ENCODE data around the gene PXMP4.

Gene PXMP4

GRCh38 chr20:33688938-33689424 is 31.1 kb downstream of the PXMP4 start:
- no peak for TF ChIP-seq FOXP2 (optimal IDR thresholded peaks at IDR 0.05; ENCODE audit: borderline replicate concordance, extremely low read depth, extremely low read length, insufficient read depth)
- no peak for TF ChIP-seq REST (IDR thresholded peaks at IDR 0.05; ENCODE audit: insufficient read depth in 1 of 2, low read depth in 2 of 2, low read length in 2 of 2)
- no peak for TF ChIP-seq POLR2AphosphoS5 (IDR thresholded peaks at IDR 0.05; ENCODE audit: low read depth, low read length)
- no peak for TF ChIP-seq TAF1 (IDR thresholded peaks at IDR 0.05; ENCODE audit: borderline replicate concordance, insufficient read depth, low read length)
- no peak for TF ChIP-seq SIN3A (IDR thresholded peaks at IDR 0.05; ENCODE audit: borderline replicate concordance, insufficient read depth, low read length)

DNA sequence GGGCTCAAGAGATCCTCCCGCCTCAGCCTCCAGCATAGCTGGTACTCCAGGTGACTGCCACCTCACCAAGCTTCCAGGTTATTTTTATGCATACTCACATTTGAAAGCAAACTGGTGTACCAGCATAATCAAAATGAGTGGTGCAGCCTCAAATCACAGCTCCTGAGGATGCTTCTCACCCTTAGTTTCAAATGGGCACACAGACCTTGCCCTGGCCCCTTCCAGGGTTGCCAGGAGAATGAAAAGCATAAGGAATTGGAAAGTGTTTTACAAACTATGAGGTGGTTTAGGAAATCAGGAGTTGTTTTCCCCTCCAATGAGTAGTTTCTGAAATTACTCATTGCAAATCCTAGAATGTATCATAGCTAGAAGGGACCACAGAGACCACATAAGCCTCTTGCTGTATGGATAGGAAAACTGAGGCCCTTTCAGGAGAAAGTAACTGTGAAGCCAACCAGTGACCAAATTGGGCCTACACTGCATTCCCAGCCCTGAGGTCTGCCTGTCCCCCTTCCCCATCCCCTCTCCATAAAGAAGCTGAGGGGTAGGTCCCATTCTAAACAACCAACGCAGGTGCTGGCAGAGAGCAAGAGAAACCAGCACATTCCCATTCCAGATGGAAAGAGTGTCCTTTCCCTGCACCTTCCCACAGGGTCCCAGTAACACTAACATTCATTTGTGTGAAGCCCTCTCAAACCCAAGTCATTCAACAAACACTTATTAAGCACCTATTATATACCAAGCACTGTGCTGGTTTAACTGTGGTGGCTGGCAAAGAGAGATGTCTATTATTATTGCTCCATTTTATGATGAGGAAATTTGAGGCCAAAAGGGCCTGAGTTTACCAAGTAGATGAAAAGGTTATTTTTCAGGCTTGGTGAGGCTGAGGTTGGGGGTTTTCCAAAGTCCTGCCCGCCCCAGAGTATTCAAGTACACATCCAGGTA is 31.8 kb downstream of the PXMP4 start:
- no peak for TF ChIP-seq POLR2AphosphoS5 (IDR thresholded peaks at IDR 0.05; ENCODE audit: low read depth, low read length)
- no peak for TF ChIP-seq FOXP2 (optimal IDR thresholded peaks at IDR 0.05; ENCODE audit: borderline replicate concordance, extremely low read depth, extremely low read length, insufficient read depth)
- no peak for TF ChIP-seq SIN3A (IDR thresholded peaks at IDR 0.05; ENCODE audit: borderline replicate concordance, insufficient read depth, low read length)
- TF ChIP-seq REST (IDR thresholded peaks at IDR 0.05; ENCODE audit: insufficient read depth in 1 of 2, low read depth in 2 of 2, low read length in 2 of 2): no peak
- no peak for TF ChIP-seq TAF1 (IDR thresholded peaks at IDR 0.05; ENCODE audit: borderline replicate concordance, insufficient read depth, low read length)

GRCh38 chr20:33687370-33687915 is 32.7 kb downstream of the PXMP4 start:
- no peak for TF ChIP-seq TAF1 (IDR thresholded peaks at IDR 0.05; ENCODE audit: borderline replicate concordance, insufficient read depth, low read length)
- no peak for TF ChIP-seq SIN3A (IDR thresholded peaks at IDR 0.05; ENCODE audit: borderline replicate concordance, insufficient read depth, low read length)
- TF ChIP-seq POLR2AphosphoS5 (IDR thresholded peaks at IDR 0.05; ENCODE audit: low read depth, low read length): no peak
- no peak for TF ChIP-seq REST (IDR thresholded peaks at IDR 0.05; ENCODE audit: insufficient read depth in 1 of 2, low read depth in 2 of 2, low read length in 2 of 2)
- no peak for TF ChIP-seq FOXP2 (optimal IDR thresholded peaks at IDR 0.05; ENCODE audit: borderline replicate concordance, extremely low read depth, extremely low read length, insufficient read depth)

DNA sequence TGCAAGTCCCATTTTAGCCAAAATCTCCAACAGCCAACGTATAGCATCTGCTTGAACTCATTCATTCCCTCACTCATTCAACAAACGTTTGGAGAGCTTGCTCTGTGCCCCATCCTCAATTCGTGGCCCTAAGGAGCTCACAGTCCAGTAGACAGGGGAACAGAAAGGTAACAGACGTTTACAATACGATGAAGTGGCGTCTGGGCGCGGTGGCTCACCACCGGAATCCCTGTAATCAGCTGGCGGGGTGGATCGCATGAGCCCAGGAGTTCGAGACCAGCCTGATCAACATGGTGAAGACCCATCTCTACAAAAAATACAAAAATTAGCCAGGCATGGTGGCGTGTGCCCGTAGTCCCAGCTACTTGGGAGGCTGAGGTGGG is 33.1 kb downstream of the PXMP4 start:
- TF ChIP-seq TAF1 (IDR thresholded peaks at IDR 0.05; ENCODE audit: borderline replicate concordance, insufficient read depth, low read length) (no peak), POLR2AphosphoS5 (IDR thresholded peaks at IDR 0.05; ENCODE audit: low read depth, low read length) (no peak), SIN3A (IDR thresholded peaks at IDR 0.05; ENCODE audit: borderline replicate concordance, insufficient read depth, low read length) (no peak), FOXP2 (optimal IDR thresholded peaks at IDR 0.05; ENCODE audit: borderline replicate concordance, extremely low read depth, extremely low read length, insufficient read depth) (no peak), REST (IDR thresholded peaks at IDR 0.05; ENCODE audit: insufficient read depth in 1 of 2, low read depth in 2 of 2, low read length in 2 of 2) (no peak)

Measured in PFSK-1 (cell line).